Lower lobe of right lung (tissue), 2 donors: ENCODE measurements around the gene SMIM24. TPM values are rescaled to one million over a fixed set of nuclear protein-coding genes. Genes with fewer than 3 reads are reported as not detected.

ENCODE experiments used
- ATAC-seq, 2 donors: fragments of 200-7000 bp; cut with Tn5 transposase; one replicate each; pipeline ENCODE4 v1.9.1; 2020 to 2022; ENCODE audit warnings: mild to moderate bottlenecking in 2 of 2, moderate library complexity in 2 of 2
- DNase-seq: peaks from one replicate; pipeline ENCODE4 v3.0.0-alpha.2; 2020
- H3K27ac ChIP-seq: fragments of 200-600 bp; one replicate; pipeline ENCODE4 v1.8.0; 2022
- H3K27me3 ChIP-seq: fragments of 200-600 bp; one replicate; pipeline ENCODE4 v1.8.0; 2022; ENCODE audit warnings: low read depth
- H3K36me3 ChIP-seq: fragments of 200-600 bp; one replicate; pipeline ENCODE4 v1.8.0; 2022; ENCODE audit warnings: mild to moderate bottlenecking
- H3K4me1 ChIP-seq: fragments of 200-600 bp; one replicate; pipeline ENCODE4 v1.8.0; 2022
- H3K4me3 ChIP-seq: fragments of 200-600 bp; one replicate; pipeline ENCODE4 v1.8.0; 2022; ENCODE audit warnings: mild to moderate bottlenecking
- H3K9me3 ChIP-seq: fragments of 200-600 bp; one replicate; pipeline ENCODE4 v1.8.0; 2022
- CTCF ChIP-seq: fragments of 200-600 bp; IDR thresholded peaks from one replicate; pipeline ENCODE4 v1.8.0; 2022; ENCODE audit warnings: antibody characterized with exemption, mild to moderate bottlenecking
- intact Hi-C: fragments of 100-400 bp; cut with DNase I; formaldehyde crosslinking; loops from one replicate; pipeline ENCODE4 v1.11.0; 2022
- total RNA-seq: library from RNA; stranded (reverse); fragmentation: NEBNext Ultra II Directional; extraction: Animal tissue kit (Norgen Biotek cat#: 25700); gene quantifications from one replicate; pipeline ENCODE4 v1.2.1, GENCODE V29; 2021
- donor health status: DM: no; HTN: yes; CAD: no; lungs with severe emphysema.

Gene SMIM24
- total RNA-seq, 1 donor from 2014 or later = not detected

GRCh38 chr19:3471954-3472655, 8.2 kb downstream of the SMIM24 start:
- DNase-seq = no peak
- intact Hi-C loops = loop anchor here (10.0 kb wide), 1 partner anchor 147 kb away; no protein-coding TSS in a partner anchor

GRCh38 chr19:3470500-3471128, 9.7 kb downstream of the SMIM24 start:
- Histone ChIP-seq H3K27me3 (no peaks in the 10 kb centered on the region), H3K4me3 (no peak overlapping the region), H3K36me3 (no peaks in the 10 kb centered on the region), H3K9me3 (no peaks in the 10 kb centered on the region), H3K4me1 (peaks cover 14% of the 10 kb centered on the region), H3K27ac (no peak overlapping the region)
- no peak for TF ChIP-seq CTCF
- peak in 1 of 2 donors; percentile 1 for ATAC-seq
- intact Hi-C loops = loop anchor here (10.0 kb wide), 1 partner anchor 146 kb away; no protein-coding TSS in a partner anchor
- no peak for DNase-seq

More at GRCh38 chr19:3471954-3472655, 8.2 kb downstream of the SMIM24 start:
- no peak overlapping the region for H3K4me3 ChIP-seq
- peak; percentile 88 for TF ChIP-seq CTCF
- peak; percentile 71 for ATAC-seq
- H3K27me3 ChIP-seq = no peaks in the 10 kb centered on the region
- H3K9me3 ChIP-seq = no peaks in the 10 kb centered on the region
- H3K4me1 ChIP-seq = peaks cover 14% of the 10 kb centered on the region
- H3K27ac ChIP-seq = no peak overlapping the region
- no peaks in the 10 kb centered on the region for H3K36me3 ChIP-seq

- ATAC-seq (no peak), DNase-seq (no peak)
- Histone ChIP-seq H3K4me3 (no peak overlapping the region), H3K27me3 (no peaks in the 10 kb centered on the region), H3K36me3 (no peaks in the 10 kb centered on the region), H3K27ac (no peak overlapping the region), H3K9me3 (no peaks in the 10 kb centered on the region), H3K4me1 (peaks cover 14% of the 10 kb centered on the region)
- no peak for TF ChIP-seq CTCF
- intact Hi-C loops = loop anchor here (10.0 kb wide), 1 partner anchor 145 kb away; no protein-coding TSS in a partner anchor
Measured at GRCh38 chr19:3469638-3470499, 10.5 kb downstream of the SMIM24 start.

GRCh38 chr19:3468211-3468610, 12.1 kb downstream of the SMIM24 start:
- H3K27me3 ChIP-seq = no peaks in the 10 kb centered on the region
- peaks cover 14% of the 10 kb centered on the region for H3K4me1 ChIP-seq
- peaks cover 11% of the 10 kb centered on the region for H3K36me3 ChIP-seq
- ATAC-seq = no peak
- no peak overlapping the region for H3K27ac ChIP-seq
- no peak for DNase-seq
- no peak overlapping the region for H3K4me3 ChIP-seq
- TF ChIP-seq CTCF = no peak
- no peaks in the 10 kb centered on the region for H3K9me3 ChIP-seq
- intact Hi-C loops = no loop called here

GRCh38 chr19:3467437-3468198, 12.7 kb downstream of the SMIM24 start:
- ATAC-seq = no peak
- no peak overlapping the region for H3K4me3 ChIP-seq
- intact Hi-C loops = no loop called here

More at GRCh38 chr19:3467437-3468198, 12.7 kb downstream of the SMIM24 start:
- DNase-seq = no peak
- no peaks in the 10 kb centered on the region for H3K9me3 ChIP-seq
- TF ChIP-seq CTCF = no peak
- H3K27me3 ChIP-seq = no peaks in the 10 kb centered on the region
- peaks cover 17% of the 10 kb centered on the region for H3K36me3 ChIP-seq
- H3K27ac ChIP-seq = no peak overlapping the region
- peaks cover 14% of the 10 kb centered on the region for H3K4me1 ChIP-seq
